ENCODE data around the gene CLDN12. TPM values are rescaled to one million over a fixed set of nuclear protein-coding genes. Genes with fewer than 3 reads are reported as not detected.

The CLDN12 gene
- total and polyA plus RNA-seq, 2 of the 13 experiments (the other 11 are each of a cell fraction or from before 2014, with no cell fraction given) = 44.1 to 114 TPM

DNA sequence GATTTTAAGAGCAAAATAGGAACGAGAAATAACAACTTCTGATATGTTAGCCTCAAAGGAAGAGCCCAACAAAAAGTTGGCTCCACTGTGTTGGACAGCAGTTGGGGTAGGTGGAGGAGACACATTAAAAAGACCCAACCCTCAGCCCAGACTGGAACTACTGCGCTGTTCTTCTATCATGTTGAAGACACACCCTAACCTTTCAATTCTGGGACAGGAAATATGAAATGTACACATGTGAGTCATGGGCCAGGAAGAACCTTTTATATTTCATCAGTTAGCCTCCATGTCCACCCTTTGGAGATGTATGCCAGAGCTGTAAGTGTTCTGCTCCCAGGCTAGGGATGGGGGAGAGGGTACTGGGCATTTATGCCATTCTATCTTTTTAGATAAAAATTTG is 22.1 kb downstream of the CLDN12 start (continued):
- TF ChIP-seq, protein P1, sequence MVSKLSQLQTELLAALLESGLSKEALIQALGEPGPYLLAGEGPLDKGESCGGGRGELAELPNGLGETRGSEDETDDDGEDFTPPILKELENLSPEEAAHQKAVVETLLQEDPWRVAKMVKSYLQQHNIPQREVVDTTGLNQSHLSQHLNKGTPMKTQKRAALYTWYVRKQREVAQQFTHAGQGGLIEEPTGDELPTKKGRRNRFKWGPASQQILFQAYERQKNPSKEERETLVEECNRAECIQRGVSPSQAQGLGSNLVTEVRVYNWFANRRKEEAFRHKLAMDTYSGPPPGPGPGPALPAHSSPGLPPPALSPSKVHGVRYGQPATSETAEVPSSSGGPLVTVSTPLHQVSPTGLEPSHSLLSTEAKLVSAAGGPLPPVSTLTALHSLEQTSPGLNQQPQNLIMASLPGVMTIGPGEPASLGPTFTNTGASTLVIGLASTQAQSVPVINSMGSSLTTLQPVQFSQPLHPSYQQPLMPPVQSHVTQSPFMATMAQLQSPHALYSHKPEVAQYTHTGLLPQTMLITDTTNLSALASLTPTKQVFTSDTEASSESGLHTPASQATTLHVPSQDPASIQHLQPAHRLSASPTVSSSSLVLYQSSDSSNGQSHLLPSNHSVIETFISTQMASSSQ (IDR thresholded peaks at IDR 0.05; ENCODE audit: low read depth) = no peak
- TF ChIP-seq, protein P1 (CRISPR knock-in tag; IDR thresholded peaks at IDR 0.05; ENCODE audit: borderline replicate concordance) = no peak
- no peak for TF ChIP-seq NFE2L2 (IDR thresholded peaks at IDR 0.05; ENCODE audit: low read length)
- no peak for TF ChIP-seq TCF12 (IDR thresholded peaks at IDR 0.05)
- TF ChIP-seq TCF12 (CRISPR knock-in tag; IDR thresholded peaks at IDR 0.05) = no peak
- TF ChIP-seq ZNF556 (CRISPR knock-in tag; IDR thresholded peaks at IDR 0.05; ENCODE audit: borderline replicate concordance) = no peak
- TF ChIP-seq, protein P2, sequence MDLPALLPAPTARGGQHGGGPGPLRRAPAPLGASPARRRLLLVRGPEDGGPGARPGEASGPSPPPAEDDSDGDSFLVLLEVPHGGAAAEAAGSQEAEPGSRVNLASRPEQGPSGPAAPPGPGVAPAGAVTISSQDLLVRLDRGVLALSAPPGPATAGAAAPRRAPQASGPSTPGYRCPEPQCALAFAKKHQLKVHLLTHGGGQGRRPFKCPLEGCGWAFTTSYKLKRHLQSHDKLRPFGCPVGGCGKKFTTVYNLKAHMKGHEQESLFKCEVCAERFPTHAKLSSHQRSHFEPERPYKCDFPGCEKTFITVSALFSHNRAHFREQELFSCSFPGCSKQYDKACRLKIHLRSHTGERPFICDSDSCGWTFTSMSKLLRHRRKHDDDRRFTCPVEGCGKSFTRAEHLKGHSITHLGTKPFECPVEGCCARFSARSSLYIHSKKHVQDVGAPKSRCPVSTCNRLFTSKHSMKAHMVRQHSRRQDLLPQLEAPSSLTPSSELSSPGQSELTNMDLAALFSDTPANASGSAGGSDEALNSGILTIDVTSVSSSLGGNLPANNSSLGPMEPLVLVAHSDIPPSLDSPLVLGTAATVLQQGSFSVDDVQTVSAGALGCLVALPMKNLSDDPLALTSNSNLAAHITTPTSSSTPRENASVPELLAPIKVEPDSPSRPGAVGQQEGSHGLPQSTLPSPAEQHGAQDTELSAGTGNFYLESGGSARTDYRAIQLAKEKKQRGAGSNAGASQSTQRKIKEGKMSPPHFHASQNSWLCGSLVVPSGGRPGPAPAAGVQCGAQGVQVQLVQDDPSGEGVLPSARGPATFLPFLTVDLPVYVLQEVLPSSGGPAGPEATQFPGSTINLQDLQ (CRISPR knock-in tag; IDR thresholded peaks at IDR 0.05) = no peak
- TF ChIP-seq PLRG1 (conservative IDR thresholded peaks at IDR 0.05) = no peak
- no peak for TF ChIP-seq HDAC1 (CRISPR knock-in tag; IDR thresholded peaks at IDR 0.05)
- no peak for TF ChIP-seq ZNF562 (CRISPR knock-in tag; IDR thresholded peaks at IDR 0.05; ENCODE audit: borderline replicate concordance)
- no peak for TF ChIP-seq AGO2 (optimal IDR thresholded peaks at IDR 0.05; ENCODE audit: low read depth, low read length)
- no peak for TF ChIP-seq IKZF4 (CRISPR knock-in tag; IDR thresholded peaks at IDR 0.05; ENCODE audit: borderline replicate concordance, low read depth, not compliant biosample characterization)
- no peak for TF ChIP-seq YEATS2 (CRISPR knock-in tag; IDR thresholded peaks at IDR 0.05; ENCODE audit: borderline replicate concordance)
- TF ChIP-seq ZFP36 (IDR thresholded peaks at IDR 0.05; ENCODE audit: borderline replicate concordance, low read depth, low read length, partially characterized antibody) = no peak

All from HepG2 (cell line).